Astrocyte (in vitro differentiated cells and primary cell): Measurements from ENCODE around the gene CCDC14. TPM values are rescaled to one million over a fixed set of nuclear protein-coding genes. Genes with fewer than 3 reads are reported as not detected.

Experiments
- DNase-seq: peaks from one replicate; pipeline ENCODE4 v3.0.0-alpha.2; 2010; ENCODE audit warnings: low read depth
- FAIRE-seq: peaks from 2 replicates; lab custom pipeline; 2011; peaks lifted over from hg19 to GRCh38; lab: Jason Lieb, UNC
- H2AFZ ChIP-seq: 2 replicates; pipeline ENCODE4 v1.6.0; 2012; ENCODE audit warnings: low read depth, low read length, inconsistent platforms
- H3K27ac ChIP-seq: 2 replicates; pipeline ENCODE4 v1.5.1; 2011; ENCODE audit warnings: low read depth, low read length, inconsistent platforms
- H3K27me3 ChIP-seq: 2 replicates; pipeline ENCODE4 v1.6.0; 2011; ENCODE audit warnings: low read length, inconsistent platforms; ENCODE audit not compliant: insufficient read depth
- H3K36me3 ChIP-seq: 2 replicates; pipeline ENCODE4 v1.5.1; 2011; ENCODE audit warnings: low read length, inconsistent platforms; ENCODE audit not compliant: insufficient read depth
- H3K4me1 ChIP-seq: 2 replicates; pipeline ENCODE4 v1.5.1; 2011; ENCODE audit warnings: low read length, inconsistent platforms; ENCODE audit not compliant: insufficient read depth
- H3K4me2 ChIP-seq: 2 replicates; pipeline ENCODE4 v1.6.0; 2012; ENCODE audit warnings: low read length, inconsistent platforms
- H3K4me3 ChIP-seq: 2 replicates; pipeline ENCODE4 v1.5.1; 2011; ENCODE audit warnings: low read depth, mild to moderate bottlenecking, low read length, inconsistent platforms; ENCODE audit not compliant: insufficient read depth
- H3K79me2 ChIP-seq: 2 replicates; pipeline ENCODE4 v1.6.0; 2012; ENCODE audit warnings: mild to moderate bottlenecking, low read length, inconsistent platforms; ENCODE audit not compliant: insufficient read depth
- H3K9ac ChIP-seq: 2 replicates; pipeline ENCODE4 v1.6.0; 2012; ENCODE audit warnings: mild to moderate bottlenecking, low read length, inconsistent platforms
- H3K9me3 ChIP-seq: 2 replicates; pipeline ENCODE4 v1.5.1; 2012; ENCODE audit warnings: low read depth, mild to moderate bottlenecking, low read length, inconsistent platforms; ENCODE audit not compliant: insufficient read depth
- H4K20me1 ChIP-seq: 2 replicates; pipeline ENCODE4 v1.6.0; 2012; ENCODE audit warnings: low read length, inconsistent platforms; ENCODE audit not compliant: insufficient read depth
- H3K27ac Mint-ChIP-seq: one replicate; pipeline ENCODE4 v1.8.0; 2021; ENCODE audit warnings: mild to moderate bottlenecking, mixed read lengths; ENCODE audit not compliant: unreplicated experiment
- H3K27me3 Mint-ChIP-seq: one replicate; pipeline ENCODE4 v1.8.0; 2021; ENCODE audit warnings: low read depth, mixed read lengths; ENCODE audit not compliant: unreplicated experiment
- H3K36me3 Mint-ChIP-seq: one replicate; pipeline ENCODE4 v1.8.0; 2021; ENCODE audit warnings: low read depth, mixed read lengths; ENCODE audit not compliant: unreplicated experiment
- H3K4me1 Mint-ChIP-seq: one replicate; pipeline ENCODE4 v1.8.0; 2021; ENCODE audit warnings: low read depth, mixed read lengths; ENCODE audit not compliant: unreplicated experiment
- H3K4me3 Mint-ChIP-seq: one replicate; pipeline ENCODE4 v1.8.0; 2021; ENCODE audit warnings: mild to moderate bottlenecking, moderate library complexity, mixed read lengths; ENCODE audit not compliant: unreplicated experiment
- H3K9me3 Mint-ChIP-seq: one replicate; pipeline ENCODE4 v1.8.0; 2021; ENCODE audit warnings: mild to moderate bottlenecking, mixed read lengths; ENCODE audit not compliant: unreplicated experiment
- CTCF ChIP-seq: IDR thresholded peaks from 2 replicates; pipeline ENCODE4 v1.5.1; 2011; ENCODE audit warnings: low read depth, mild to moderate bottlenecking, inconsistent platforms, low read length, moderate library complexity; ENCODE audit not compliant: insufficient read depth
- EZH2 ChIP-seq: IDR thresholded peaks from 2 replicates; pipeline ENCODE4 v1.6.1; 2012; ENCODE audit warnings: mild to moderate bottlenecking, low read length, inconsistent platforms; ENCODE audit not compliant: insufficient read depth
- total RNA-seq: library from RNA; stranded (reverse); gene quantifications from 2 replicates; pipeline ENCODE4 v1.2.1, GENCODE V29; 2021

Gene CCDC14
- total RNA-seq, 1 donor from 2014 or later = 35.8 TPM

- Mint-ChIP-seq H3K4me3 (no peak overlapping the region), H3K4me1 (peaks cover 10% of the 10 kb centered on the region)
- no peak overlapping the region for H3K4me2 ChIP-seq
Observed at GRCh38 chr3:123951522-123952447, 9.2 kb downstream of the CCDC14 start.

DNA sequence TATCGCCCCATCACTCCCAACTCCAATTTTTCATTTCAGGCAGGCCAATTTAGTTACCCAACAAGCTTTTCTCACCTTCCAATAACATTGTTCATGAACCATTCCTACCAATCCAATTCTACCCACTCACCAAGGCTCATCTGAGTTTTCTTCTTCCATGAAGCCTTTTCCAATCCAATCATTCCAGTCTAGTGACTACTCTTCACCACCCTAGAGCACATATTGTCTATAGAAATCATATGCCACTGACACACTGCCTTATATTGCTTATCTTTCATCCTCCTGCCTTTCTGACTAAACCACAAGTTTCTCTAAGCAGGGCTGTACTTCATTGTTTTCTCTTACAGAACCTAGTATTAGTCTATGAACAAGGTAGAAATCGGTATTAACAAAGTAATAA, 11.4 kb downstream of the CCDC14 start:
- Histone ChIP-seq H3K4me1 (no peaks in the 10 kb centered on the region), H3K27me3 (no peaks in the 10 kb centered on the region), H3K4me2 (no peak overlapping the region), H3K4me3 (no peak overlapping the region), H3K36me3 (peaks cover 56% of the 10 kb centered on the region), H3K79me2 (no peaks in the 10 kb centered on the region), H4K20me1 (no peaks in the 10 kb centered on the region), H3K27ac (peak overlapping the region; percentile 6), H3K9ac (no peak overlapping the region), H2AFZ (no peak overlapping the region), H3K9me3 (no peaks in the 10 kb centered on the region)
- Mint-ChIP-seq H3K4me3 (no peak overlapping the region), H3K27me3 (no peaks in the 10 kb centered on the region), H3K4me1 (peaks cover 10% of the 10 kb centered on the region), H3K36me3 (peaks cover 9% of the 10 kb centered on the region), H3K27ac (peak overlapping the region; percentile 2), H3K9me3 (no peaks in the 10 kb centered on the region)
- no peak for TF ChIP-seq CTCF
- TF ChIP-seq EZH2 = no peak
- FAIRE-seq (peak; percentile 84), DNase-seq (peak; percentile 72)

More at GRCh38 chr3:123951522-123952447, 9.2 kb downstream of the CCDC14 start:
- peaks cover 4% of the 10 kb centered on the region for H3K79me2 ChIP-seq
- H3K9me3 Mint-ChIP-seq = no peaks in the 10 kb centered on the region
- no peak overlapping the region for H2AFZ ChIP-seq
- no peaks in the 10 kb centered on the region for H3K27me3 ChIP-seq
- DNase-seq (peak; percentile 20), FAIRE-seq (peak; percentile 56)
- H3K4me1 ChIP-seq = no peaks in the 10 kb centered on the region
- TF ChIP-seq EZH2 (no peak), CTCF (no peak)
- no peaks in the 10 kb centered on the region for H4K20me1 ChIP-seq
- no peak overlapping the region for H3K27ac ChIP-seq
- no peak overlapping the region for H3K9ac ChIP-seq
- H3K36me3 ChIP-seq = peaks cover 59% of the 10 kb centered on the region
- no peaks in the 10 kb centered on the region for H3K9me3 ChIP-seq
- no peaks in the 10 kb centered on the region for H3K27me3 Mint-ChIP-seq
- no peak overlapping the region for H3K4me3 ChIP-seq
- H3K27ac Mint-ChIP-seq = peak overlapping the region; percentile 36
- H3K36me3 Mint-ChIP-seq = peaks cover 11% of the 10 kb centered on the region

DNA sequence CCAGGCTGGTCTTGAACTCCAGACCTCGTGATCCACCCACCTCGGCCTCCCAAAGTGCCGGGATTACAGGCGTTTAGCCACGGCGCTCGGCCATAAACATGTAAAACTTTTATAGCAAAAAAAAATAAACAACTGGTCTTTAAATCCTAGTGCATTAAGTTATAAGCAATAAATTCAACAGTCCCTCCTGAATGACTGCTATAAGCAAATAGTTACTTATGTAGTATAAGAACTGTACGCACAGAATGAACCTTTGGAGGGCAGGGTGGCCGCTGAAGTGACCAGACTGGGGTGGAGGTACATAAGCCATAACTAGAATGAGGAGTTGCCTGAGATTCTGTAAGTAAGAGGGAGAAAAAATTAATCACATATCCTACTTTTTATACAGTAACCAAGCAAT, 12.6 kb downstream of the CCDC14 start:
- no peak for DNase-seq
- Histone ChIP-seq H3K9me3 (no peaks in the 10 kb centered on the region), H3K27ac (no peak overlapping the region), H3K4me3 (no peak overlapping the region), H3K4me1 (no peaks in the 10 kb centered on the region), H2AFZ (no peak overlapping the region), H3K9ac (no peak overlapping the region), H3K27me3 (no peaks in the 10 kb centered on the region), H3K4me2 (no peak overlapping the region), H4K20me1 (no peaks in the 10 kb centered on the region), H3K79me2 (no peaks in the 10 kb centered on the region), H3K36me3 (peaks cover 61% of the 10 kb centered on the region)
- H3K9me3 Mint-ChIP-seq = no peaks in the 10 kb centered on the region
- no peaks in the 10 kb centered on the region for H3K27me3 Mint-ChIP-seq
- H3K27ac Mint-ChIP-seq = no peak overlapping the region
- H3K4me1 Mint-ChIP-seq = peaks cover 10% of the 10 kb centered on the region
- H3K4me3 Mint-ChIP-seq = no peak overlapping the region
- peaks cover 12% of the 10 kb centered on the region for H3K36me3 Mint-ChIP-seq
- no peak for FAIRE-seq
- TF ChIP-seq EZH2 (no peak), CTCF (no peak)
